ENCODE measurements around the gene TBX21. TPM values are rescaled to one million over a fixed set of nuclear protein-coding genes. Genes with fewer than 3 reads are reported as not detected.
A peak's percentile ranks its signal among the peaks of the same experiment; 100 is the strongest.

Gene TBX21
- total and polyA plus RNA-seq, 9 of the 15 experiments (the other 6 are each of a cell fraction or from before 2014, with no cell fraction given): 0.07 TPM; not detected in 8

DNA sequence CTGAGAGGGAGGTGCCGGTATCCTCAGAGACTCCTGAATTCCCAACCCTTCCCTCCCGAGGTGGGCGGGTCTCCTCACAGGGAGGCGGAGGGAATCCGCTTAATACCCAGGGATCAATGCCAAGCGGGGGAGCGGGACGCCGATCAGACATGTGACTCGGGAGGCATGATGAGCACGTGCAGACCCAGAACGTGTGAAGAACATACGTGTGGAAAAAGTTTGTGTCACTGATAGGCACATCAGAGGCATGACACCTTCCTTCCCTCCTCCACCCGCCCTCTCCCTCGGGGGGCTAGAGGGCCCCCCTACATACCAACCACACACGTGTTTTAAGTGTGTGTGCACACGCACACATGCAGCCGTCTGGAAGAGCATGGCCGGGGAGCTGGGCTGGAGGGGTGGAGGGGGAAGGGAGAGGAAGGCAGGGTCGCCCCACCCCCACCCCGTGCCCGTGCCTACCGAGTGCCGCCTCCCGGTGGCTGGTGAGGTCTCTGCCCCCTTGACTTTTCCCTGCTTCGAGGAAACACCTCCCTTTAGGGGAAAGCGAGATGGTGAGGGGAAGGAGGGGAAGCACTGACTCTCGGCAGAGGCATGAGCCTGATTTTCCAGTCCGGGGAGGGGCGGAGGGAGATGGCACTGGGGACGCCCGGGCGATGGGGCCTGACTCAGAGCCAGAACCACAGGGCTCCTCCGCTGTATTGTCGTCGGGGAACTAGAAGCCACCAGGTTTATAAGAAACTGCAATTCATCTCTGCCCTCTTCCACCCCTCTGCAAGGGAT is 12.1 kb upstream of the TBX21 start (continued):
- TF ChIP-seq, protein P1, sequence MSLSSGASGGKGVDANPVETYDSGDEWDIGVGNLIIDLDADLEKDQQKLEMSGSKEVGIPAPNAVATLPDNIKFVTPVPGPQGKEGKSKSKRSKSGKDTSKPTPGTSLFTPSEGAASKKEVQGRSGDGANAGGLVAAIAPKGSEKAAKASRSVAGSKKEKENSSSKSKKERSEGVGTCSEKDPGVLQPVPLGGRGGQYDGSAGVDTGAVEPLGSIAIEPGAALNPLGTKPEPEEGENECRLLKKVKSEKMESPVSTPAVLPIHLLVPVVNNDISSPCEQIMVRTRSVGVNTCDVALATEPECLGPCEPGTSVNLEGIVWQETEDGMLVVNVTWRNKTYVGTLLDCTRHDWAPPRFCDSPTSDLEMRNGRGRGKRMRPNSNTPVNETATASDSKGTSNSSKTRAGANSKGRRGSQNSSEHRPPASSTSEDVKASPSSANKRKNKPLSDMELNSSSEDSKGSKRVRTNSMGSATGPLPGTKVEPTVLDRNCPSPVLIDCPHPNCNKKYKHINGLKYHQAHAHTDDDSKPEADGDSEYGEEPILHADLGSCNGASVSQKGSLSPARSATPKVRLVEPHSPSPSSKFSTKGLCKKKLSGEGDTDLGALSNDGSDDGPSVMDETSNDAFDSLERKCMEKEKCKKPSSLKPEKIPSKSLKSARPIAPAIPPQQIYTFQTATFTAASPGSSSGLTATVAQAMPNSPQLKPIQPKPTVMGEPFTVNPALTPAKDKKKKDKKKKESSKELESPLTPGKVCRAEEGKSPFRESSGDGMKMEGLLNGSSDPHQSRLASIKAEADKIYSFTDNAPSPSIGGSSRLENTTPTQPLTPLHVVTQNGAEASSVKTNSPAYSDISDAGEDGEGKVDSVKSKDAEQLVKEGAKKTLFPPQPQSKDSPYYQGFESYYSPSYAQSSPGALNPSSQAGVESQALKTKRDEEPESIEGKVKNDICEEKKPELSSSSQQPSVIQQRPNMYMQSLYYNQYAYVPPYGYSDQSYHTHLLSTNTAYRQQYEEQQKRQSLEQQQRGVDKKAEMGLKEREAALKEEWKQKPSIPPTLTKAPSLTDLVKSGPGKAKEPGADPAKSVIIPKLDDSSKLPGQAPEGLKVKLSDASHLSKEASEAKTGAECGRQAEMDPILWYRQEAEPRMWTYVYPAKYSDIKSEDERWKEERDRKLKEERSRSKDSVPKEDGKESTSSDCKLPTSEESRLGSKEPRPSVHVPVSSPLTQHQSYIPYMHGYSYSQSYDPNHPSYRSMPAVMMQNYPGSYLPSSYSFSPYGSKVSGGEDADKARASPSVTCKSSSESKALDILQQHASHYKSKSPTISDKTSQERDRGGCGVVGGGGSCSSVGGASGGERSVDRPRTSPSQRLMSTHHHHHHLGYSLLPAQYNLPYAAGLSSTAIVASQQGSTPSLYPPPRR (CRISPR knock-in tag; IDR thresholded peaks at IDR 0.05; ENCODE audit: borderline replicate concordance): no peak
- TF ChIP-seq DEAF1 (CRISPR knock-in tag; IDR thresholded peaks at IDR 0.05) (no peak), IFI16 (CRISPR knock-in tag; IDR thresholded peaks at IDR 0.05) (no peak), E2F6 (IDR thresholded peaks at IDR 0.05; ENCODE audit: borderline replicate concordance in 1 of 2, extremely low read depth in 1 of 2, insufficient read depth in 1 of 2, insufficient read length in 1 of 2, low read depth in 1 of 2, low read length in 1 of 2, poor library complexity in 1 of 2, severe bottlenecking in 1 of 2) (peak; percentile 58 to 93), NEUROD1 (IDR thresholded peaks at IDR 0.05; ENCODE audit: borderline replicate concordance, low read depth, low read length, partially characterized antibody) (no peak), ARID2 (IDR thresholded peaks at IDR 0.05) (no peak), KLF6 (CRISPR knock-in tag; IDR thresholded peaks at IDR 0.05; ENCODE audit: borderline replicate concordance) (no peak), POLR2G (IDR thresholded peaks at IDR 0.05; ENCODE audit: low read depth, low read length) (no peak), PML (IDR thresholded peaks at IDR 0.05; ENCODE audit: low read length) (no peak), MXI1 (IDR thresholded peaks at IDR 0.05; ENCODE audit: low read depth, low read length) (no peak), ZNF76 (CRISPR knock-in tag; IDR thresholded peaks at IDR 0.05; ENCODE audit: borderline replicate concordance) (no peak), NELFE (IDR thresholded peaks at IDR 0.05; ENCODE audit: insufficient read depth, insufficient read length) (no peak), CGGBP1 (CRISPR knock-in tag; IDR thresholded peaks at IDR 0.05) (no peak), ZNF75A (CRISPR knock-in tag; IDR thresholded peaks at IDR 0.05) (no peak), MIER1 (IDR thresholded peaks at IDR 0.05; ENCODE audit: low read depth) (0 out of 2 replicates have a peak, but pooled peaks have one; percentile 49), ZNF668 (CRISPR knock-in tag; IDR thresholded peaks at IDR 0.05) (no peak), THRB (CRISPR knock-in tag; conservative IDR thresholded peaks at IDR 0.05) (no peak), BRF1 (IDR thresholded peaks at IDR 0.05; ENCODE audit: borderline replicate concordance, extremely low read depth, insufficient read length) (no peak)

All from K562 (cell line).